ENCODE data around the gene NAA50. TPM values are rescaled to one million over a fixed set of nuclear protein-coding genes. Genes with fewer than 3 reads are reported as not detected.

NAA50 gene
- total RNA-seq, 2 donors from 2014 or later, result 81.4 to 90.1 TPM

GRCh38 chr3:113696658-113697499, 49.2 kb downstream of the NAA50 start:
- intact Hi-C loops (cut with DNase I), result no loop called here

GRCh38 chr3:113695786-113696645, 50.0 kb downstream of the NAA50 start, which contains the start of gene USF3:
TSS of gene USF3 (minus strand) at chr3:113696642. CDS start at chr3:113674878, 21,764 bp downstream.
- intact Hi-C loops (cut with DNase I), result no loop called here
- peak; percentile 94 for DNase-seq (ENCODE audit: low spot score)

More at GRCh38 chr3:113696658-113697499, 49.2 kb downstream of the NAA50 start:
- peak; percentile 100 for DNase-seq (ENCODE audit: low spot score)

- intact Hi-C loops (cut with DNase I), result no loop called here
- no peak for DNase-seq (ENCODE audit: low spot score)
Measured at GRCh38 chr3:113695431-113695785, 50.6 kb downstream of the NAA50 start.

- intact Hi-C loops (cut with DNase I), result no loop called here
- DNase-seq (ENCODE audit: low spot score), result no peak
Measured at GRCh38 chr3:113690482-113690881, 55.6 kb downstream of the NAA50 start.

- DNase-seq (ENCODE audit: low spot score), result no peak
Measured at GRCh38 chr3:113685956-113686721, 59.9 kb downstream of the NAA50 start.

GRCh38 chr3:113685124-113685523, 60.9 kb downstream of the NAA50 start:
- DNase-seq (ENCODE audit: low spot score), result no peak
- intact Hi-C loops (cut with DNase I), result no loop called here

More at GRCh38 chr3:113685956-113686721, 59.9 kb downstream of the NAA50 start:
- intact Hi-C loops (cut with DNase I), result no loop called here

GRCh38 chr3:113684271-113684819, 61.7 kb downstream of the NAA50 start:
- DNase-seq (ENCODE audit: low spot score), result no peak
- intact Hi-C loops (cut with DNase I), result no loop called here

GRCh38 chr3:113678773-113679172, 67.3 kb downstream of the NAA50 start:
- intact Hi-C loops (cut with DNase I), result no loop called here
- DNase-seq (ENCODE audit: low spot score), result no peak

GRCh38 chr3:113677737-113678136, 68.3 kb downstream of the NAA50 start:
- intact Hi-C loops (cut with DNase I), result no loop called here
- DNase-seq (ENCODE audit: low spot score), result no peak

- no peak for DNase-seq (ENCODE audit: low spot score)
- intact Hi-C loops (cut with DNase I), result no loop called here
Measured at GRCh38 chr3:113676261-113676660, 69.8 kb downstream of the NAA50 start.

GRCh38 chr3:113673593-113673992, 72.5 kb downstream of the NAA50 start:
- intact Hi-C loops (cut with DNase I), result no loop called here
- no peak for DNase-seq (ENCODE audit: low spot score)

- intact Hi-C loops (cut with DNase I), result no loop called here
- DNase-seq (ENCODE audit: low spot score), result no peak
Measured at GRCh38 chr3:113668015-113668414, 78.0 kb downstream of the NAA50 start.

Other genes starting within 250 kb of the NAA50 start
- gene SPICE1, start 231.1 kb downstream of the NAA50 start, total RNA-seq, result 10 to 100 TPM; 12.5 to 13.3 TPM
- 1 to 10 TPM in 1 of 2 donors, under 1 TPM in 1; 1.00 to 2.1 TPM for gene SIDT1, start 213.7 kb downstream of the NAA50 start, total RNA-seq
- 10 to 100 TPM; 14.1 to 14.9 TPM for gene USF3, start 49.6 kb downstream of the NAA50 start, total RNA-seq
- 10 to 100 TPM; 38.5 to 42.5 TPM for gene ATP6V1A, start 786 bp upstream of the NAA50 start, total RNA-seq
- gene GRAMD1C, start 92.5 kb upstream of the NAA50 start, total RNA-seq, result 1 to 10 TPM; 1.1 to 1.2 TPM
- 1 to 10 TPM in 1 of 2 donors, under 1 TPM in 1; 0.93 to 2.3 TPM for gene ZDHHC23, start 201.8 kb upstream of the NAA50 start, total RNA-seq